Activated naive CD4-positive, alpha-beta T cell treated with anti-CD3 and anti-CD28 coated beads, Interleukin-2, amount 50 U/mL, for 24 hours (primary cell): ENCODE data around the gene ETNPPL.

Experiments used
- H3K27ac Mint-ChIP-seq: one replicate; pipeline ENCODE4 v1.8.0; 2021; ENCODE audit warnings: mild to moderate bottlenecking, mixed read lengths
- H3K27me3 Mint-ChIP-seq: one replicate; pipeline ENCODE4 v1.8.0; 2021; ENCODE audit warnings: mixed read lengths
- H3K36me3 Mint-ChIP-seq: one replicate; pipeline ENCODE4 v1.8.0; 2021; ENCODE audit warnings: mixed read lengths
- H3K4me1 Mint-ChIP-seq: one replicate; pipeline ENCODE4 v1.8.0; 2021; ENCODE audit warnings: mixed read lengths
- H3K4me3 Mint-ChIP-seq: one replicate; pipeline ENCODE4 v1.8.0; 2021; ENCODE audit warnings: mild to moderate bottlenecking, mixed read lengths
- H3K9me3 Mint-ChIP-seq: one replicate; pipeline ENCODE4 v1.8.0; 2021; ENCODE audit warnings: mixed read lengths

Gene ETNPPL

DNA sequence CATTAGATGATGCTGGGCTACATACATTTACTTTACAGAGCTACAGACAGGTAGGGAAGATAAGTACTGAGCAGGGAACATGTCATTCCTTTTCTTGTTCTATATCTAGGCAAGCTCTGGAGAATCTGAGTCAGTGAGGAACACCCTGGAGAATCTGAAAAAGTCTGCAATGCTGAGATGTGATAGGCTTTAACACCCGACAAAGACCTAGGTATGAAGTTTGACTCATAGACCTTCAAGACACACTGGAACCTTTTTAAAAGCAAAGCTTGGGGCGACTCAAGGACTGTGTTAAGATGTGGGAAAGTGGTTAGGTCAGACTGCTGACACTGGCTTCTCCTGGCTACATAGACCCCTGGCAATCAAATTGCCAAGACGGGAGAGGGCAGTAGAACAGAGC, 69.6 kb downstream of the ETNPPL start:
- Mint-ChIP-seq H3K4me3 (no peak overlapping the region), H3K27me3 (no peaks in the 10 kb centered on the region), H3K36me3 (no peaks in the 10 kb centered on the region), H3K9me3 (no peaks in the 10 kb centered on the region), H3K27ac (no peak overlapping the region), H3K4me1 (no peaks in the 10 kb centered on the region)
